Mucosa of descending colon (tissue), 3 donors: ENCODE measurements around the gene ATG7. TPM values are rescaled to one million over a fixed set of nuclear protein-coding genes. Genes with fewer than 3 reads are reported as not detected.
"Not testable (repeated sequence)": the region's sequence is repeated elsewhere in the genome, so short reads cannot be mapped to it uniquely, and the experiment has no call there.

Experiments
- ATAC-seq: fragments of 200-7000 bp; cut with Tn5 transposase; one replicate; pipeline ENCODE4 v1.9.1; 2020; ENCODE audit warnings: mild to moderate bottlenecking, moderate library complexity
- DNase-seq, 3 donors: peaks; one replicate each; pipeline ENCODE4 v3.0.0-alpha.2; 2020
- H3K36me3 ChIP-seq: fragments of 200-600 bp; one replicate; pipeline ENCODE4 v1.8.0; 2021; ENCODE audit warnings: low read depth, mild to moderate bottlenecking
- H3K4me1 ChIP-seq: fragments of 200-600 bp; one replicate; pipeline ENCODE4 v1.8.0; 2021; ENCODE audit warnings: low read depth, mild to moderate bottlenecking
- H3K4me3 ChIP-seq: fragments of 200-600 bp; one replicate; pipeline ENCODE4 v1.8.0; 2021; ENCODE audit warnings: mild to moderate bottlenecking
- H3K9me3 ChIP-seq: fragments of 200-600 bp; one replicate; pipeline ENCODE4 v1.8.0; 2021; ENCODE audit warnings: mild to moderate bottlenecking
- CTCF ChIP-seq: fragments of 200-600 bp; IDR thresholded peaks from one replicate; pipeline ENCODE4 v1.8.0; 2022; ENCODE audit warnings: antibody characterized with exemption, mild to moderate bottlenecking
- intact Hi-C, 2 donors: fragments of 100-400 bp; cut with DNase I in 1 of 2; cut with micrococcal nuclease in 1 of 2; formaldehyde crosslinking; loops; one replicate each; pipeline versions ENCODE4 v1.11.0 to v1.11.1; 2022; cut with DNase I, micrococcal nuclease
- total RNA-seq, 3 donors: library from RNA; stranded (reverse); fragmentation: NEBNext Ultra II Directional in 2 of 3; extraction: Animal tissue kit (Norgen Biotek cat#: 25700) in 2 of 3; gene quantifications; one replicate each; pipeline versions ENCODE4 v1.2.1 to v1.2.4, GENCODE V29; 2021 to 2023
- donor health status: DM: no; HTN: no; CAD: no; lungs with moderate emphysema.
- donor health status: DM: no; HTN: no; CAD: no.
- donor health status: DM: no; HTN: yes; CAD: no.

Gene ATG7
- total RNA-seq, 3 donors from 2014 or later: 40.4 to 49.6 (median 43.3) TPM

- no peak for TF ChIP-seq CTCF
- intact Hi-C loops: loop anchor here in 1 of 2 donors (10.0 kb wide), 1 partner anchor 53 kb away; the partner anchor contains the start of gene VGLL4
- Histone ChIP-seq H3K9me3 (no peaks in the 10 kb centered on the region), H3K36me3 (no peaks in the 10 kb centered on the region), H3K4me3 (no peak overlapping the region), H3K4me1 (peaks cover 13% of the 10 kb centered on the region)
- DNase-seq (peak in 1 of 3 donors; percentile 31), ATAC-seq (peak; percentile 60)
These were observed 319.4 kb downstream of the ATG7 start for GRCh38 chr3:11591391-11592282.

DNA sequence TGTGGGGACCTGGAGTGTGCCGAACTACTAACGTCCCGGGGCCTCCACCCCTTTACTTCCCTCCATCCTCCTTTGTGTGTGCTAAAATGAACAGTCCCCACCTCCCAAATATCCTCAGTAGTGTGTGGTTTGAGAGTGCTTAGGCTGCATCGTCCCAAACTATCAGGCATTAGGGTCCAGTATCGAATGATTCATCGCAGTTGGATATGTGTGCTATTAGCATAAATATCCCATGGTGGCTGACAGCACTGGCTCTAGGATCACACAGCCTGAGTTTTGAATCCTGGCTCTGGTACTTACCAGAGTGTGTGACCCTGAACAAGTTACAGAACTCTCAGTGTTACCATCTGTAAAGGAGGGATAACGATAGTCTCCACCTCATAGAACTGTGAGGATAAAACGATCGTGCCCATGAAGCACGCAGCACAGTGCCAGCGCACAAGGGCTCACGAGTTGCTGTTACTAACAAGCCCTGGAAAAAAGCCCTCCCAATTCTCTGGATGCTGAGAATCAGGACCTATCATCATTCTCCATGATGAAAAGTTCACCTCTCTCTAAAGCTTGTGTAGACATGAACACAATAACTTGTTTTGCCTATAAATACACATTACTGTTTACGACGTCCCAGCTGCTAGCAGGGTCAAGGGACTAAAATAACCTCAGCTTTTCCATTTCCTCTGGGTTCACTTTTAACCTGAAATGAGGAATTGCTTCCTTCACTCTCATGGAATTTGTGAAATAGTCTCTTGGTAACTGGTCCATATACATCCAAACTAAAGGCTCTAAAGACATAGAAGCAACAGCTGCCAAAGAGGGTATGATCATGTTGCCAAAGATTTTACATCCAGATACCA is 320.5 kb downstream of the ATG7 start:
- Histone ChIP-seq H3K4me3 (no peak overlapping the region), H3K4me1 (peaks cover 13% of the 10 kb centered on the region), H3K9me3 (no peaks in the 10 kb centered on the region), H3K36me3 (no peaks in the 10 kb centered on the region)
- DNase-seq: no peak
- no peak for TF ChIP-seq CTCF
- intact Hi-C loops: loop anchor here in 1 of 2 donors (10.0 kb wide), 1 partner anchor 52 kb away; the partner anchor contains the start of gene VGLL4
- peak; percentile 24 for ATAC-seq

GRCh38 chr3:11593318-11594034 is 321.3 kb downstream of the ATG7 start:
- intact Hi-C loops: loop anchor here in 1 of 2 donors (10.0 kb wide), 1 partner anchor 51 kb away; the partner anchor contains the start of gene VGLL4
- Histone ChIP-seq H3K9me3 (no peaks in the 10 kb centered on the region), H3K4me1 (peaks cover 13% of the 10 kb centered on the region), H3K36me3 (no peaks in the 10 kb centered on the region), H3K4me3 (no peak overlapping the region)
- ATAC-seq (no peak), DNase-seq (no peak)
- TF ChIP-seq CTCF: no peak

GRCh38 chr3:11595024-11595423 is 322.8 kb downstream of the ATG7 start:
- not testable (repeated sequence) for ATAC-seq, DNase-seq, H3K36me3 ChIP-seq, H3K9me3 ChIP-seq, H3K4me3 ChIP-seq
- intact Hi-C loops: loop anchor here in 1 of 2 donors (10.0 kb wide), 1 partner anchor 50 kb away; the partner anchor contains the start of gene VGLL4
- peaks cover 13% of the 10 kb centered on the region for H3K4me1 ChIP-seq

- no peaks in the 10 kb centered on the region for H3K36me3 ChIP-seq
- DNase-seq: no peak
- no peak overlapping the region for H3K4me3 ChIP-seq
- intact Hi-C loops: loop anchor here in 1 of 2 donors (10.0 kb wide), 1 partner anchor 48 kb away; the partner anchor contains the start of gene VGLL4
- TF ChIP-seq CTCF: no peak
- ATAC-seq: no peak
- H3K4me1 ChIP-seq: peaks cover 6% of the 10 kb centered on the region
- H3K9me3 ChIP-seq: no peaks in the 10 kb centered on the region
These were observed 324.2 kb downstream of the ATG7 start for GRCh38 chr3:11596387-11596786.
